Small intestine (tissue), 16 donors: ENCODE measurements around the gene LHPP. TPM values are rescaled to one million over a fixed set of nuclear protein-coding genes. Genes with fewer than 3 reads are reported as not detected.

Experiments
- DNase-seq, 2 donors: peaks; one replicate each; pipeline versions ENCODE4 v3.0.0 to v3.0.0-alpha.2; 2013
- FAIRE-seq: peaks from 2 replicates; lab custom pipeline; 2012; peaks lifted over from hg19 to GRCh38; lab: Jason Lieb, UNC
- H3K27ac ChIP-seq, 3 donors: one replicate each; pipeline ENCODE4 v1.5.1; 2013; ENCODE audit warnings: low read length in 2 of 3, mild to moderate bottlenecking in 2 of 3, control low read depth in 1 of 3, inconsistent platforms in 1 of 3, low read depth in 1 of 3, moderate library complexity in 1 of 3
- H3K27me3 ChIP-seq, 3 donors: one replicate each; pipeline ENCODE4 v1.6.1; 2013; ENCODE audit warnings: low read length in 3 of 3, inconsistent platforms in 1 of 3; ENCODE audit not compliant: control insufficient read depth in 3 of 3, insufficient read depth in 3 of 3
- H3K36me3 ChIP-seq, 3 donors: one replicate each; pipeline ENCODE4 v1.6.1; 2013; ENCODE audit warnings: low read length in 3 of 3, inconsistent platforms in 1 of 3, low read depth in 1 of 3, mild to moderate bottlenecking in 1 of 3, moderate library complexity in 1 of 3; ENCODE audit not compliant: control insufficient read depth in 3 of 3, insufficient read depth in 2 of 3
- H3K4me1 ChIP-seq, 3 donors: one replicate each; pipeline ENCODE4 v1.6.1; 2013; ENCODE audit warnings: low read length in 2 of 3, inconsistent platforms in 1 of 3, low read depth in 1 of 3, mild to moderate bottlenecking in 1 of 3, moderate library complexity in 1 of 3; ENCODE audit not compliant: control insufficient read depth in 3 of 3, insufficient read depth in 2 of 3
- H3K4me3 ChIP-seq, 3 donors: one replicate each; pipeline ENCODE4 v1.5.1; 2013; ENCODE audit warnings: low read length in 3 of 3, control low read depth in 1 of 3, inconsistent platforms in 1 of 3, low read depth in 1 of 3, mild to moderate bottlenecking in 1 of 3, moderate library complexity in 1 of 3
- H3K9me3 ChIP-seq, 2 donors: one replicate each; pipeline ENCODE4 v1.6.1; 2013; ENCODE audit warnings: low read depth in 1 of 2, low read length in 1 of 2; ENCODE audit not compliant: control insufficient read depth in 2 of 2, insufficient read depth in 1 of 2
- WGBS, 3 donors: extraction: QIAGEN DNeasy Blood & Tissue Kit; methylation state at CpG; one replicate each; pipeline ENCODE4 v1.1.7; 2013; 5-methylcytosine and 5-hydroxymethylcytosine counted together
- long read RNA-seq, 10 donors: transcript quantifications; one replicate each; lab custom pipeline, GENCODE V29; 2026
- polyA plus RNA-seq, 4 donors: library from polyadenylated mRNA; stranded (reverse) in 3 of 4; unstranded in 1 of 4; fragments of 200-250 nt in 3 of 4; fragments of 120-200 nt in 1 of 4; gene quantifications; one replicate each; pipeline versions ENCODE4 v1.2.1 to v1.2.3, GENCODE V29; 2013
- donor health status: healthy with polysubstance abuse.
- donor health status: control.
- donor health status: control.
- donor health status: Bipolar disorder and iron deficiency.
- donor health status: healthy.

LHPP gene
- polyA plus RNA-seq = 10 to 100 TPM; 17.2 to 47.7 (median 35.0) TPM
- long read RNA-seq, donor 1, transcript LHPP-202 (7 exons, 1,622 nt) = major isoform, 33 of 105 reads
- long read RNA-seq, donor 1, transcript LHPP-203 (6 exons, 840 nt) = minor isoform, 7 of 105 reads
- long read RNA-seq, donor 1, partial matches to known transcripts = 36 of 105 reads
- long read RNA-seq, donor 1, other reads (novel, unspliced or antisense) = 27 of 105 reads
- long read RNA-seq, donor 2, partial matches to known transcripts = 0 of 2 reads
- long read RNA-seq, donor 2, other reads (novel, unspliced or antisense) = 0 of 2 reads
- long read RNA-seq, donor 3, transcript LHPP-202 (7 exons, 1,622 nt) = major isoform, 9 of 32 reads
- long read RNA-seq, donor 3, partial matches to known transcripts = 20 of 32 reads
- long read RNA-seq, donor 3, other reads (novel, unspliced or antisense) = 0 of 32 reads
- long read RNA-seq, donor 4 = 0 reads
- long read RNA-seq, donor 5, partial matches to known transcripts = 0 of 3 reads
- long read RNA-seq, donor 5, other reads (novel, unspliced or antisense) = 0 of 3 reads
- long read RNA-seq, donor 6, transcript LHPP-202 (7 exons, 1,622 nt) = major isoform, 12 of 24 reads
- long read RNA-seq, donor 6, partial matches to known transcripts = 12 of 24 reads
- long read RNA-seq, donor 6, other reads (novel, unspliced or antisense) = 0 of 24 reads
- long read RNA-seq, donor 7 = 0 reads
- long read RNA-seq, donor 8, partial matches to known transcripts = 0 of 2 reads
- long read RNA-seq, donor 8, other reads (novel, unspliced or antisense) = 0 of 2 reads
- long read RNA-seq, donor 9, partial matches to known transcripts = 0 of 5 reads
- long read RNA-seq, donor 9, other reads (novel, unspliced or antisense) = 0 of 5 reads
- long read RNA-seq, donor 10, transcript LHPP-202 (7 exons, 1,622 nt) = major isoform, 13 of 18 reads
- long read RNA-seq, donor 10, partial matches to known transcripts = 5 of 18 reads
- long read RNA-seq, donor 10, other reads (novel, unspliced or antisense) = 0 of 18 reads

GRCh38 chr10:124461642-124462347 is at the start of gene LHPP:
Gene LHPP, plus strand, starts transcription at chr10:124461823. Its CDS starts 40 bp downstream, at chr10:124461863.
- H3K4me3 ChIP-seq = peak within 1 kb of the TSS; percentile 57 to 89 (median 78)
- peaks cover 0 to 22% (median 3%) of the 10 kb centered on the region in 3 donors for H3K4me1 ChIP-seq
- H3K27ac ChIP-seq = peak within 1 kb of the TSS; percentile 75 to 95 (median 83)
- peaks cover 0 to 1% (median 0%) of the 10 kb centered on the region in 3 donors for H3K27me3 ChIP-seq
- H3K36me3 ChIP-seq = no peaks in the 10 kb centered on the region
- DNase-seq (peak; percentile 92 to 98), FAIRE-seq (no peak)
- no peaks in the 10 kb centered on the region for H3K9me3 ChIP-seq
- WGBS, 3 donors = 0 to 1% (median 1%) methylated on average over 53 to 81 of the region's 81 CpGs

- H3K36me3 ChIP-seq = peaks cover 0 to 39% (median 2%) of the 10 kb centered on the region in 3 donors
- 26 to 39% (median 34%) methylated on average over 4 of the region's 4 CpGs for WGBS, 3 donors
These were observed 47.5 kb upstream of the LHPP start for GRCh38 chr10:124414076-124414475.

GRCh38 chr10:124415210-124415609 is 46.4 kb upstream of the LHPP start:
- FAIRE-seq (no peak), DNase-seq (no peak)
- Histone ChIP-seq H3K4me1 (peaks cover 2 to 15% (median 5%) of the 10 kb centered on the region in 3 donors), H3K9me3 (no peaks in the 10 kb centered on the region), H3K27me3 (no peaks in the 10 kb centered on the region), H3K4me3 (peak overlapping the region in 1 of 3 donors; percentile 86), H3K27ac (peak overlapping the region in 1 of 3 donors; percentile 85), H3K36me3 (peaks cover 0 to 36% (median 2%) of the 10 kb centered on the region in 3 donors)
- 52 to 60% (median 56%) methylated on average over 2 of the region's 2 CpGs for WGBS, 3 donors

More at GRCh38 chr10:124414076-124414475, 47.5 kb upstream of the LHPP start:
- FAIRE-seq (no peak), DNase-seq (no peak)
- H3K4me1 ChIP-seq = peaks cover 0 to 5% (median 4%) of the 10 kb centered on the region in 3 donors
- no peaks in the 10 kb centered on the region for H3K27me3 ChIP-seq
- peak overlapping the region in 1 of 3 donors; percentile 85 for H3K27ac ChIP-seq
- no peaks in the 10 kb centered on the region for H3K9me3 ChIP-seq
- peak overlapping the region in 1 of 3 donors; percentile 86 for H3K4me3 ChIP-seq

DNA sequence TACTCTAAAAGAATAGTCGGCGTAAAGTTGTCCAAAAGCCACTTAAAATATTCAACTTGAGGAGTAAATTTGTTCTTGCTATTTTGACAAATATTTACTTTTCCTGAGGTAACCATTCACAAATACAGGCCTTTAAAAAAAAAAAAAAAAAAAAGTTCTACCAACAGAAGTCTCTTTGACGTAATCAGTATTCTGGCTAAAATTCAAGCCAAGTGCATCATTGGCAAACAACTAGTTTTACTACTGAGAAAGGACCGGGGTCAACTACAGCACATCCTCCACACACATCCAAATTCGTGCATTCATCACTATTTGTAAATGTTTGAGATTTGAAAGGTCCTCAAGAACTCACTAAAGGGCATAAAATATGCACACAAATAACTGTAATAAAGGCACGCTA is 44.9 kb upstream of the LHPP start:
- 20 to 49% (median 44%) methylated on average over 6 of the region's 6 CpGs for whole genome bisulfite sequencing, 3 donors
- Histone ChIP-seq H3K9me3 (no peaks in the 10 kb centered on the region), H3K27ac (peak overlapping the region in 1 of 3 donors; percentile 85), H3K4me1 (peaks cover 2 to 23% (median 5%) of the 10 kb centered on the region in 3 donors), H3K4me3 (peak overlapping the region in 2 of 3 donors; percentile 86 to 99), H3K36me3 (peaks cover 0 to 23% (median 2%) of the 10 kb centered on the region in 3 donors), H3K27me3 (no peaks in the 10 kb centered on the region)
- FAIRE-seq (no peak), DNase-seq (no peak)

DNA sequence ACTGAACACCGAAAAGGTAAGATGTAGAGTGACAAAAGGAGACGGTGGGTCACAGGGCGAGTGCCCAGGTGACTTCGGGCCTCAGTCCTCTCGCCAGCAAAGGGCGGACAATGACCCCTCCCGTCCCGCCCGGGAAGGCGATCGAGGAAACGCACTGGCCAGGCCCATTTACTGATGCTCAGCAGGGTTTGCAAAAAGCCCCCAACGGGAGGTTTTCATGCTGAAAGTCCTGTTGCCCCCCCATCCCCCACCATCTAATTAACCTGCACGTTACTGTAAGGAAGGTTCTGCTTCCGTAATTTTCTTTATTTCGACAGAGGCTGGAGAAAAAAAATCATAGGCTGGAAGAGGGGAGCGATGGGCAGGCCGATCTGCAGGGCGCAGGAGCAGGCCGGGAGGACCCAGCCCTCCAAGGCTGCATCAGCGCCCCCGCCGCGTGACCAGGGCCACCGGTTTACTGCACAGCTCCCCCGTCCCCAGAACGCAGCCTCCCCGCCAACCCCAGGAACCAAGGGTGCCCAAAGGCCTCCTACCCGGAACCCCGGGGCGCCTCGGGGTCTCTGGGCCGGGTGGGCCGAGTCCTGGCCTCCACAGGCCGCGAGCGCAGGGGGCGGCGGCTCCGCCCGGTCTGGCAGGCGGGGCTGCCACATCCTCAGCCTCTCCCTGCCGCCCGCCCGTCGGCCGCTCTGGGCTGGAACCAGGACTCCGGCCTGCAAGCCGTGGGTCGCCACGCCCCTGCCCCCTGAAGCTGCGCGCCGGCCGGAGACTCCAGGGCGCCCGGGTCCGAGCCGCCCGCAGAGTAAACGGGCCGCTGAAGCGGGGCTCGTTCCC is 43.5 kb upstream of the LHPP start:
- Histone ChIP-seq H3K27ac (peak overlapping the region; percentile 82 to 91 (median 85)), H3K4me3 (peak overlapping the region; percentile 65 to 99 (median 86)), H3K4me1 (peaks cover 2 to 34% (median 5%) of the 10 kb centered on the region in 3 donors), H3K27me3 (no peaks in the 10 kb centered on the region), H3K36me3 (peaks cover 0 to 13% (median 2%) of the 10 kb centered on the region in 3 donors), H3K9me3 (no peaks in the 10 kb centered on the region)
- DNase-seq (peak in 1 of 2 donors; percentile 73), FAIRE-seq (no peak)
- 2 to 5% (median 3%) methylated on average over 57 to 64 of the region's 64 CpGs for WGBS, 3 donors

DNA sequence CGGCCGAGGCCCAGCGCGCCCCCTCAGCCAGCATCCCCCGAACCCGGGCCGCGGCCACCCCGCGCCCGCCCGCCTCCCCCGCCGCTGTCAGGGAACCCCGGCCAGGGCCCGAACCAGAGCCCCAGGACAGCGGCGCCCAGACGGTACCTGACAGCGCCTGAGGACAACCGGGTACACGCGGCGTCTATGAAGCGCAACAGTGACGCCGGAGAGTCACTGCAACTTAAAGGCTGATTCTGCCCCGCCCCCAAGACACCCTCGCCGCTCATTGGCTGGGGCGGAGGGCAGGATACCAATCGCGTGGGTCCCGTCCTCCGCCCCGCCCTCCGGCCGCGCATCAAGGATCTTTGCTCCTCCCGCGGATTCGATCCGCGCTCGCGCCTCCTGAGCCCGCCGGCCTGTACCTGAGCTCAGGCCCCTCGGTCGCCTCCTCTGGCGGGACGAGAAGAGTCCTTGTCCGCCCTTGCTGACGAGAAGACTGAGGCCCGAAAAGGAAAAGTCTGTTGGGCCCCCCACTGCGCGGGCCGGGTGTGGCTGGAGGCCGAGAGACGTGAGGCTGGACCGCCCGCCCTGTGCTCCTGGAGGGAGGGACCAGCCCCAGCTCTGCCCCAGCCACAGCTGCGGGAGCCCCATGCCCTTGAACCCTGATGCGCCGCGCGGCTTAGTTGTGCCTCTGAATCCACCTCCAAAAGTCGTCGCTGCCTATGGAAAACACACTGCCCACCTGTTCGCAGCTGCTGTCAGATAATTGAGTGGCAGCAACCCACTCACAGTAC is 42.7 kb upstream of the LHPP start, which contains the start of gene OAT:
OAT (minus strand) TSS at position 198 of the 776 bp plus-strand sequence. CDS start 6,752 bp downstream, outside the sequence.
- WGBS, 3 donors = 1 to 2% (median 2%) methylated on average over 51 to 70 of the region's 70 CpGs
- H3K27me3 ChIP-seq = no peaks in the 10 kb centered on the region
- H3K36me3 ChIP-seq = peaks cover 0 to 6% (median 2%) of the 10 kb centered on the region in 3 donors
- peaks cover 2 to 35% (median 5%) of the 10 kb centered on the region in 3 donors for H3K4me1 ChIP-seq
- peak within 1 kb of the TSS; percentile 82 to 91 (median 89) for H3K27ac ChIP-seq
- FAIRE-seq (no peak), DNase-seq (peak; percentile 99)
- no peaks in the 10 kb centered on the region for H3K9me3 ChIP-seq
- H3K4me3 ChIP-seq = peak within 1 kb of the TSS; percentile 65 to 99 (median 86)
